ENCODE data around the gene MYO15A. TPM values are rescaled to one million over a fixed set of nuclear protein-coding genes. Genes with fewer than 3 reads are reported as not detected.

MYO15A gene
- total RNA-seq, 1 donor from 2014 or later = 1.6 TPM

DNA sequence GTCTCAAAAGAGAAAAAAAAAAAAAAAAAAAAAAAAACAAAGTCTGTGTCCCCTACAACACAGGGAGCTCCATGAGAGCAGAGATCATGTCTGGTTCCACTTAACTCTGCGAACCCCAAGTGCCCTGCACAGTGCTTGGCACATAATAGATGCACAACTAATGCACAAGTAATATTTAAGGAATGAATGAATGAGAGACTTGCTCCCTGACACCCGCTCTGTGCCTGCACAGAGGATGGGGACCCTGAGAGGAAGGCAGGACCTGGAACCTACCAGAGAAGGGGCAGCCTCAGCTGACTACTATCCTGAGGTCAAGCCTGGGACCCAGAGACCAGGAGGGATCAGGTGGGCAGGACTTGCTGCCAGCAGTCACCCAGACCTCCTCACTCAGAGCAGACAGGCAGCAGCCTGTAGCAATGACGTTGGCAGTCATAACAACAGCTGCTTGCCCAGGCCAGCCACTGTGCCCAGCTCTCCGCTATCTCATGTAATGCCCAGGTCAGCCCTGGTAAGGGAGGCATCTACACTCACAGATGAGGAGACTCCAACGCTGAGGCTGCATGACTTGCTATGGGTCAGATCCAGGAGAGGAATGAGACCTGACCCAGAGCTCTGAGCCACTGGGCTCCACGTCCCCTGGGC is 2.9 kb downstream of the MYO15A start:
- H3K4me1 Mint-ChIP-seq (ENCODE audit: unreplicated experiment) = peaks cover 3% of the 10 kb centered on the region
- no peak overlapping the region for H3K4me3 Mint-ChIP-seq (ENCODE audit: unreplicated experiment)
- H3K9me3 Mint-ChIP-seq (ENCODE audit: unreplicated experiment) = no peaks in the 10 kb centered on the region
- peaks cover 4% of the 10 kb centered on the region for H3K36me3 Mint-ChIP-seq (ENCODE audit: low read depth, unreplicated experiment)
- peaks cover 9% of the 10 kb centered on the region for H3K27me3 Mint-ChIP-seq (ENCODE audit: unreplicated experiment)
- H3K27ac Mint-ChIP-seq (ENCODE audit: unreplicated experiment) = no peak overlapping the region
- TF ChIP-seq, protein P1, sequence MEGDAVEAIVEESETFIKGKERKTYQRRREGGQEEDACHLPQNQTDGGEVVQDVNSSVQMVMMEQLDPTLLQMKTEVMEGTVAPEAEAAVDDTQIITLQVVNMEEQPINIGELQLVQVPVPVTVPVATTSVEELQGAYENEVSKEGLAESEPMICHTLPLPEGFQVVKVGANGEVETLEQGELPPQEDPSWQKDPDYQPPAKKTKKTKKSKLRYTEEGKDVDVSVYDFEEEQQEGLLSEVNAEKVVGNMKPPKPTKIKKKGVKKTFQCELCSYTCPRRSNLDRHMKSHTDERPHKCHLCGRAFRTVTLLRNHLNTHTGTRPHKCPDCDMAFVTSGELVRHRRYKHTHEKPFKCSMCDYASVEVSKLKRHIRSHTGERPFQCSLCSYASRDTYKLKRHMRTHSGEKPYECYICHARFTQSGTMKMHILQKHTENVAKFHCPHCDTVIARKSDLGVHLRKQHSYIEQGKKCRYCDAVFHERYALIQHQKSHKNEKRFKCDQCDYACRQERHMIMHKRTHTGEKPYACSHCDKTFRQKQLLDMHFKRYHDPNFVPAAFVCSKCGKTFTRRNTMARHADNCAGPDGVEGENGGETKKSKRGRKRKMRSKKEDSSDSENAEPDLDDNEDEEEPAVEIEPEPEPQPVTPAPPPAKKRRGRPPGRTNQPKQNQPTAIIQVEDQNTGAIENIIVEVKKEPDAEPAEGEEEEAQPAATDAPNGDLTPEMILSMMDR (IDR thresholded peaks at IDR 0.05; ENCODE audit: unreplicated experiment) = no peak
- no peak for DNase-seq (ENCODE audit: low spot score)

GRCh38 chr17:18115517-18115916 is 7.0 kb downstream of the MYO15A start:
- no peak overlapping the region for H3K27ac Mint-ChIP-seq (ENCODE audit: unreplicated experiment)
- H3K9me3 Mint-ChIP-seq (ENCODE audit: unreplicated experiment) = no peaks in the 10 kb centered on the region
- H3K4me3 Mint-ChIP-seq (ENCODE audit: unreplicated experiment) = no peak overlapping the region
- no peak for DNase-seq (ENCODE audit: low spot score)
- peaks cover 14% of the 10 kb centered on the region for H3K27me3 Mint-ChIP-seq (ENCODE audit: unreplicated experiment)
- TF ChIP-seq, protein P1 (IDR thresholded peaks at IDR 0.05; ENCODE audit: unreplicated experiment) = no peak
- H3K36me3 Mint-ChIP-seq (ENCODE audit: low read depth, unreplicated experiment) = no peaks in the 10 kb centered on the region
- peaks cover 3% of the 10 kb centered on the region for H3K4me1 Mint-ChIP-seq (ENCODE audit: unreplicated experiment)

DNA sequence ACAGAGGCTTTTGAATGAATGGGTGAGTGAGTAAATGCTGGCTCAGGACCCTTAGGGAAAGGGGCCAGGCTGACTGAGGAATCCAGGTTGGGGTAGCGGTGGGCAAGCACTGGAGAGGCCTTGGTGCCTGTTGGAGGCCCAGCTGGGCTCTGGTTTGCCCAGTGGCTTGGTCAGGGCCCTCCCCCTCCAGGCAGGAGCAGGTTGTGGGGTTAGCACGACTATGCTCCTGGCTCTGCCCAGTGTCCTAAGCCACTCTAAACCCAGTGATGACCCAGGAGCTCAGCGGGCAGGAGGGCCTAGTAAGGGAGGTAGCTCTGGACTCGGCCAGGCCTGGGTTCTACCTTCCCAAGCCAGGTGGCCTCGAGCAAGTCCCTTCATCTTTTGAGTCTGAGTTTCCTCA is 7.5 kb downstream of the MYO15A start:
- DNase-seq (ENCODE audit: low spot score) = no peak
- Mint-ChIP-seq H3K27ac (ENCODE audit: unreplicated experiment) (no peak overlapping the region), H3K27me3 (ENCODE audit: unreplicated experiment) (peaks cover 14% of the 10 kb centered on the region), H3K4me3 (ENCODE audit: unreplicated experiment) (no peak overlapping the region), H3K4me1 (ENCODE audit: unreplicated experiment) (peaks cover 3% of the 10 kb centered on the region), H3K9me3 (ENCODE audit: unreplicated experiment) (no peaks in the 10 kb centered on the region), H3K36me3 (ENCODE audit: low read depth, unreplicated experiment) (no peaks in the 10 kb centered on the region)
- TF ChIP-seq, protein P1 (IDR thresholded peaks at IDR 0.05; ENCODE audit: unreplicated experiment) = no peak

GRCh38 chr17:18117533-18117932 is 9.0 kb downstream of the MYO15A start:
- TF ChIP-seq, protein P1 (IDR thresholded peaks at IDR 0.05; ENCODE audit: unreplicated experiment) = no peak
- H3K4me1 Mint-ChIP-seq (ENCODE audit: unreplicated experiment) = peaks cover 3% of the 10 kb centered on the region
- peaks cover 11% of the 10 kb centered on the region for H3K27me3 Mint-ChIP-seq (ENCODE audit: unreplicated experiment)
- no peaks in the 10 kb centered on the region for H3K9me3 Mint-ChIP-seq (ENCODE audit: unreplicated experiment)
- H3K36me3 Mint-ChIP-seq (ENCODE audit: low read depth, unreplicated experiment) = no peaks in the 10 kb centered on the region
- DNase-seq (ENCODE audit: low spot score) = no peak
- H3K4me3 Mint-ChIP-seq (ENCODE audit: unreplicated experiment) = no peak overlapping the region
- no peak overlapping the region for H3K27ac Mint-ChIP-seq (ENCODE audit: unreplicated experiment)
